HEK293T (cell line): Measurements from ENCODE around the gene CUL7.

Source experiments
- CTCF ChIA-PET: fragments of 350-600 bp; formaldehyde crosslinking; extraction: SDS; loops from one replicate; lab custom pipeline; 2021; ENCODE audit warnings: antibody characterized with exemption, inconsistent platforms; lab: Yijun Ruan, JAX
- POLR2A ChIA-PET: fragments of 350-600 bp; formaldehyde crosslinking; extraction: SDS; loops from one replicate; lab custom pipeline; 2020; ENCODE audit warnings: antibody characterized with exemption, inconsistent platforms; lab: Yijun Ruan, JAX
- DNase-seq: peaks from one replicate; pipeline ENCODE4 v3.0.0; 2012; ENCODE audit warnings: mixed read lengths; ENCODE audit errors: extremely low spot score
- ARNT ChIP-seq: fragments of 450-650 bp; IDR thresholded peaks from 2 replicates; pipeline ENCODE4 v1.6.1; 2017; ENCODE audit warnings: mild to moderate bottlenecking
- BHLHE40 ChIP-seq: fragments of 450-650 bp; IDR thresholded peaks from 2 replicates; pipeline ENCODE4 v1.6.1; 2016; ENCODE audit warnings: mild to moderate bottlenecking, moderate library complexity, borderline replicate concordance
- CTBP1 ChIP-seq: fragments of 450-650 bp; IDR thresholded peaks from 2 replicates; pipeline ENCODE4 v1.6.1; 2016; ENCODE audit warnings: borderline replicate concordance
- ELF4 ChIP-seq: fragments of 450-650 bp; IDR thresholded peaks from 2 replicates; pipeline ENCODE4 v1.6.1; 2017; ENCODE audit warnings: antibody characterized with exemption
- FOXA1 ChIP-seq: fragments of 450-650 bp; IDR thresholded peaks from 2 replicates; pipeline ENCODE4 v1.6.1; 2016; ENCODE audit warnings: mild to moderate bottlenecking
- FOXK2 ChIP-seq: fragments of 450-650 bp; IDR thresholded peaks from 2 replicates; pipeline ENCODE4 v1.6.1; 2016; ENCODE audit warnings: mild to moderate bottlenecking
- FOXM1 ChIP-seq: fragments of 450-650 bp; IDR thresholded peaks from 2 replicates; pipeline ENCODE4 v1.6.1; 2017; ENCODE audit warnings: mild to moderate bottlenecking, borderline replicate concordance
- HDGF ChIP-seq: fragments of 450-650 bp; IDR thresholded peaks from 2 replicates; pipeline ENCODE4 v1.6.1; 2017; ENCODE audit warnings: antibody characterized with exemption, borderline replicate concordance
- L3MBTL2 ChIP-seq: fragments of 450-650 bp; conservative IDR thresholded peaks from 2 replicates; pipeline ENCODE4 v1.6.1; 2016; ENCODE audit warnings: mild to moderate bottlenecking
- LEF1 ChIP-seq: fragments of 450-650 bp; IDR thresholded peaks from 2 replicates; pipeline ENCODE4 v1.6.1; 2017; ENCODE audit warnings: mild to moderate bottlenecking, borderline replicate concordance
- NFRKB ChIP-seq: fragments of 450-650 bp; IDR thresholded peaks from 2 replicates; pipeline ENCODE4 v1.6.1; 2016; ENCODE audit warnings: mild to moderate bottlenecking, moderate library complexity
- PKNOX1 ChIP-seq: fragments of 450-650 bp; IDR thresholded peaks from 2 replicates; pipeline ENCODE4 v1.6.1; 2016
- SP1 ChIP-seq: fragments of 450-650 bp; IDR thresholded peaks from 2 replicates; pipeline ENCODE4 v1.6.1; 2017
- SUZ12 ChIP-seq: fragments of 450-650 bp; IDR thresholded peaks from 2 replicates; pipeline ENCODE4 v1.6.1; 2016; ENCODE audit warnings: mild to moderate bottlenecking
- TARDBP ChIP-seq: fragments of 450-650 bp; IDR thresholded peaks from 2 replicates; pipeline ENCODE4 v1.6.1; 2016
- ZNF384 ChIP-seq: fragments of 450-650 bp; IDR thresholded peaks from 2 replicates; pipeline ENCODE4 v1.6.1; 2016

The CUL7 gene

GRCh38 chr6:43053545-43054205 is at the start of gene CUL7:
TSS of gene CUL7 (minus strand) at chr6:43053851. CDS start at chr6:43052788, 1,063 bp downstream.
- ChIA-PET CTCF (interaction anchor here (0.7 kb wide), 1 partner anchor 153 kb away, joined by 3 read pairs; no protein-coding TSS in a partner anchor), POLR2A (interaction anchor here (0.6 to 2.9 kb wide), 35 partner anchors 9 to 424 kb away, joined by 3 to 26 read pairs (median 4); partner anchors contain the start of genes CNPY3, CUL9, KLHDC3 and MEA1)
- TF ChIP-seq CTBP1 (no peak), SUZ12 (no peak), ELF4 (peak; percentile 42; the same call in 1 of the 2 replicates), BHLHE40 (no peak), FOXM1 (no peak), NFRKB (no peak), FOXA1 (no peak), FOXK2 (no peak)
- peak; percentile 95 for DNase-seq

DNA sequence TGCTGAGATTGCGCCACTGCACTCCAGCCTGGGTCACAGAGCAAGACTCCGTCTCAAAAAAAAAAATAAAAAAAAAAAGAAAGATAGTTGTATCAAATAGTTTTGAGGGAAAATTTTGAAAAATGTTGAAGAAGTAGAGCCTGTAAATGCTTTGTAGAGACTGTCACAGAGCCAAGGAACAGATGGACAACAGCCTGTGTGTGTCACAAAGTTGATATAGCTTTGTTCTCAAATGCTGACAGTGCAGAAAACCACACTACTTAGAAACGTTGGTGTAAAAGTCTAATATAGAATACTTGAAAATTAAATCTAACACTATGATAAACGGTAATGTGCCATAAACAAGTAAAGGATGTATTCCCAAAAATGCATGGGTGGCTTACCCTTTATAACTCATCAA is 47.8 kb upstream of the CUL7 start:
- TF ChIP-seq BHLHE40 (no peak), FOXA1 (no peak), ZNF384 (no peak), NFRKB (no peak), ARNT (no peak), ELF4 (no peak), SP1 (no peak), FOXK2 (no peak), PKNOX1 (no peak), LEF1 (no peak), HDGF (no peak), CTBP1 (no peak), FOXM1 (no peak), TARDBP (no peak), SUZ12 (no peak), L3MBTL2 (no peak)
- POLR2A ChIA-PET: interaction anchor here (1.4 kb wide), 1 partner anchor 12 kb away, joined by 4 read pairs; no protein-coding TSS in a partner anchor
- DNase-seq: no peak
- CTCF ChIA-PET: no interaction called here

DNA sequence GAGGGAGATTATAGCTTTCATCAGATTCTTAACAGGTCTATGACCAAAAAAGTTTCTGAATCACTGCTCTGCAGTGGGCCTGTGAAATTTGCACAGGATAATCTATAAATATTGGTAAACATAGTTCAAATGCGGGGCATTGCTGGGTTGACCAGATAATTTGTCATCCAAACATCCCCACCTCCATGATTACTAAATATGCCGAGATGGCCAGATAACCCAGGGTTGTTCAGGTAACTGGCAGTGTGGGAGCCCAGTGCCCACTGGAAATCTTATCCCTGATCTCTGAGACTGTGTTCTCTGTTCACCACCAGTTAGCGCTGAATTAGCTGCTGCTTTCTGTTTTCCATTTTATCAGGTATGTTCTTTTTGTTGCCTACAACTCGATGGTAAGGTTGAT is 43.9 kb upstream of the CUL7 start:
- POLR2A ChIA-PET: interaction anchor here (0.8 to 1.6 kb wide), 2 partner anchors 17 to 44 kb away, joined by 4 to 5 read pairs; partner anchors contain the start of gene CUL7
- CTCF ChIA-PET: interaction anchor here (0.8 kb wide), 1 partner anchor 74 kb away, joined by 3 read pairs; no protein-coding TSS in a partner anchor
- DNase-seq: no peak
- TF ChIP-seq BHLHE40: no peak
- no peak for TF ChIP-seq CTBP1
- TF ChIP-seq TARDBP: no peak
- no peak for TF ChIP-seq ELF4
- no peak for TF ChIP-seq ARNT
- TF ChIP-seq FOXA1: no peak
- no peak for TF ChIP-seq NFRKB
- TF ChIP-seq ZNF384: no peak
- TF ChIP-seq PKNOX1: no peak
- no peak for TF ChIP-seq L3MBTL2
- TF ChIP-seq FOXM1: no peak
- no peak for TF ChIP-seq LEF1
- no peak for TF ChIP-seq HDGF
- TF ChIP-seq SUZ12: no peak
- TF ChIP-seq FOXK2: no peak
- TF ChIP-seq SP1: no peak

DNA sequence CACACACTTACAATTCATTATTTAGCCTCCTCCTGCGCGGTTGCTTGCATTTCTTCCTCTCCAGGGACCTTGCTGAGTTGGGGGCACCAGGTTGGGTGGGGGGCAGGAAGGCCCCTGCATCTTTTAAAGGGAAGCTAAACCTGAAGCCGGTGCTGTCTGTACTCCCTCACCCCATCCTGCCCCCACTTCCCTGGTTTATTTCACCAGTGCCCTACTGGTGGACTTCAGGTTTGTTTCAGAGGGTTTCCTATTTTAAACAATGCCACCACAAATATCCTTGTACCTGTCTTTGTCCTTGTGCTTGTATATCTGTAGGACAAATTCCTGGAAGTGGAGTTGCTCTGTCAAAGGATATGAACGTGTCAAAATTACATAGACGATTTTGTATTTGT is 43.4 kb upstream of the CUL7 start:
- ChIA-PET POLR2A (interaction anchor here (0.8 to 1.8 kb wide), 4 partner anchors 17 to 43 kb away, joined by 4 to 6 read pairs (median 5); partner anchors contain the start of genes CUL7 and PTK7), CTCF (interaction anchor here (0.8 kb wide), 1 partner anchor 74 kb away, joined by 3 read pairs; no protein-coding TSS in a partner anchor)
- TF ChIP-seq TARDBP (no peak), ELF4 (no peak), ARNT (no peak), CTBP1 (no peak), LEF1 (no peak), SUZ12 (no peak), FOXK2 (no peak), L3MBTL2 (no peak), FOXA1 (no peak), PKNOX1 (no peak), NFRKB (no peak), HDGF (no peak), SP1 (no peak), FOXM1 (no peak), ZNF384 (no peak), BHLHE40 (no peak)
- no peak for DNase-seq

DNA sequence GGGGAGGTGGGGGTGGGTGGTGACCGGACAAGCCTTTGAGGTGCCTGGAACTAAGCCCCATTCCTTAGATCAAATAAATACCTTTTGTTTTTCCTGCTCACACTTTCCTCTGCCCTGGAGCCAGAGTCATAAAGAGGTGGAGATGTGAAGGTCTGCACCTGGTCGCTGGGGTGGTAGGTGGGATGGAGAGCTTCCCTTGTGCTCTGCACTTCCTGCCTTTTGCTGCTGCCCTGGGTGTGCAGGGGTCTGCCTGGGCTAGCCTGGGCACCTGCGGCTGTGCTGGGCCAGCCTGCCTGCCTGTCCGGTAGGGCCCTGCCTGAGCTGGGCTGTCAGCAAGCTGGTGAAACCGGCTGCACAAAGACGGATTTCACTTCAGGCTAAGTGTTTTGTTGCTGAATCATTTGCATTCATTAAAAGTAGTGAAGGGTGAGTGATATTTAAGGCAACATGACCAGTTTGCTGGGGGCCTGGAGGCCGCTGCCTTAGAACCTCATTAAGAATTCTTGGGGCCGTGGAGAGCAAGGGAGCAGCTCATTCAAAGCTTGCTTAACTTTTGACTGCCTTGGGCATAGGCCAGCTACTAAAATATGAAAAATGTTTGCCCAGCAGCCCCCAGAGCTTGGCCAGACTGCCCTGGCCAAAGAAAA is 42.9 kb upstream of the CUL7 start:
- ChIA-PET POLR2A (interaction anchor here (0.8 to 1.8 kb wide), 5 partner anchors 18 to 167 kb away, joined by 3 to 6 read pairs (median 5); partner anchors contain the start of genes CNPY3, CUL7 and PTK7), CTCF (no interaction called here)
- TF ChIP-seq FOXM1 (no peak), LEF1 (no peak), ARNT (no peak), SP1 (no peak), ZNF384 (no peak), CTBP1 (no peak), ELF4 (no peak), PKNOX1 (no peak), BHLHE40 (no peak), TARDBP (no peak), L3MBTL2 (no peak)
- no peak for DNase-seq
